ENCODE results near the gene PTGIS.
A peak's percentile ranks its signal among the peaks of the same experiment; 100 is the strongest.

The PTGIS gene

GRCh38 chr20:49489688-49490087, 78.2 kb downstream of the PTGIS start:
- no peaks in the 10 kb centered on the region for H3K27me3 ChIP-seq
- DNase-seq = no peak
- no peaks in the 10 kb centered on the region for H3K4me1 ChIP-seq
- H3K9me3 ChIP-seq = no peaks in the 10 kb centered on the region
- no peak for TF ChIP-seq CTCF (IDR thresholded peaks at IDR 0.05; ENCODE audit: low read depth, low read length)
- no peak overlapping the region for H3K4me3 ChIP-seq (ENCODE audit: low read depth, low read length)
- H3K36me3 ChIP-seq = no peaks in the 10 kb centered on the region

GRCh38 chr20:49486064-49486463, 81.9 kb downstream of the PTGIS start:
- H3K4me3 ChIP-seq (ENCODE audit: low read depth, low read length) = no peak overlapping the region
- H3K9me3 ChIP-seq = no peaks in the 10 kb centered on the region
- no peak for DNase-seq
- no peaks in the 10 kb centered on the region; the same call in 1 of the 2 replicates for H3K36me3 ChIP-seq
- H3K27me3 ChIP-seq = no peaks in the 10 kb centered on the region
- H3K4me1 ChIP-seq = no peaks in the 10 kb centered on the region
- no peak for TF ChIP-seq CTCF (IDR thresholded peaks at IDR 0.05; ENCODE audit: low read depth, low read length)

GRCh38 chr20:49485563-49485962, 82.4 kb downstream of the PTGIS start:
- no peak for DNase-seq
- no peaks in the 10 kb centered on the region for H3K27me3 ChIP-seq

GRCh38 chr20:49484180-49485140, 83.5 kb downstream of the PTGIS start:
- Histone ChIP-seq H3K27me3 (no peaks in the 10 kb centered on the region), H3K4me3 (ENCODE audit: low read depth, low read length) (peak overlapping the region; percentile 82), H3K9me3 (no peaks in the 10 kb centered on the region), H3K36me3 (no peaks in the 10 kb centered on the region; the same call in 1 of the 2 replicates), H3K4me1 (0 out of 2 replicates have a peak, but pooled peaks cover 3% of the 10 kb centered on the region)
- TF ChIP-seq CTCF (IDR thresholded peaks at IDR 0.05; ENCODE audit: low read depth, low read length) = peak; percentile 79
- DNase-seq = peak; percentile 96

More at GRCh38 chr20:49485563-49485962, 82.4 kb downstream of the PTGIS start:
- no peak overlapping the region for H3K4me3 ChIP-seq (ENCODE audit: low read depth, low read length)
- no peak for TF ChIP-seq CTCF (IDR thresholded peaks at IDR 0.05; ENCODE audit: low read depth, low read length)
- H3K9me3 ChIP-seq = no peaks in the 10 kb centered on the region
- no peaks in the 10 kb centered on the region; the same call in 1 of the 2 replicates for H3K36me3 ChIP-seq
- H3K4me1 ChIP-seq = no peaks in the 10 kb centered on the region

GRCh38 chr20:49483696-49484123, 84.2 kb downstream of the PTGIS start:
- H3K9me3 ChIP-seq = no peaks in the 10 kb centered on the region
- peak overlapping the region; percentile 79 for H3K4me3 ChIP-seq (ENCODE audit: low read depth, low read length)
- TF ChIP-seq CTCF (IDR thresholded peaks at IDR 0.05; ENCODE audit: low read depth, low read length) = no peak
- peak; percentile 35 for DNase-seq
- H3K27me3 ChIP-seq = no peaks in the 10 kb centered on the region
- H3K36me3 ChIP-seq = no peaks in the 10 kb centered on the region; the same call in 1 of the 2 replicates
- H3K4me1 ChIP-seq = 0 out of 2 replicates have a peak, but pooled peaks cover 3% of the 10 kb centered on the region

Data from BE2C (cell line).